ENCODE results near the gene AKAP17A.

Gene AKAP17A

DNA sequence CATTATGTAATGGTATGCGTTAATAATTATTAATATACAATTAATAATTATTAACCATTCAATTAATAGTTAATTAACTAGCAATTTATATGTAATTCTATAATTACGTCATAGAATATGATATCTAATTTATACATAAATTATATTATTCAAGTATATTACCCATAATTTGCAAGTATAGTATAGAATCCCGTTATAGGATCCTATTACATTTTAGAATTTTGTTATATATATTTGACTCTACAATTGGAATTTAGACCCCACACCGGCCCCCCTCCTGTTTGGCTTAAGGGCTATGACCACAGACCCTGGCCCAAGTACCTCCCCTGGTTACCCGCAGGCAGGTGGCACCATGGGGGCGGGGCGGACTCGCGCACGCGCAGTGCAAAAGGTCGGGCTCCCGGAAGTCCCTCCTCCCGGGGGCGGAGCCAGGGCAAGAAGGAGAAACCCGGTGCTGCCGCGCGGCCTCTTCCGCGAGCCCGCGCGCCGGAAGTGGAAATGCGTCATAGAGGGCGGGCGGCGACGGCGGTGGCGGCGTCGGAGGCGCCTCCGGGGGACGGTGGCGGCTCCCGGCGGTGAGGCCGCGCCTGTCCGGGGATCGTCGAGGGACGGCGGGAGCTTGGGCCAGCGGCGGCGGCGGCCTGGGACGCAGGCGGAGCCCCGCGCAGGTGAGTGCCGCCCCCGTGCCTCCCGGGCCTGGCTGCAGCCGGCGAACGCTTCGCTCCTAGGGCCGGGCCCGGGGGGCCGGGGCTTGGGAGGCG is at the start of gene AKAP17A:
TSS of gene AKAP17A (plus strand) at position 503 of the 761 bp plus-strand sequence. CDS start 1,859 bp downstream, outside the sequence.
- peak; percentile 42 for DNase-seq (ENCODE audit: low read depth, low spot score)
- H3K4me3 ChIP-seq (ENCODE audit: low read depth, low read length) = peak within 1 kb of the TSS; percentile 93
- ChIA-PET CTCF (no interaction called here), POLR2A (no interaction called here)
- TF ChIP-seq CTCF (IDR thresholded peaks at IDR 0.05; ENCODE audit: insufficient read depth, low read length, missing control alignments) = no peak

DNA sequence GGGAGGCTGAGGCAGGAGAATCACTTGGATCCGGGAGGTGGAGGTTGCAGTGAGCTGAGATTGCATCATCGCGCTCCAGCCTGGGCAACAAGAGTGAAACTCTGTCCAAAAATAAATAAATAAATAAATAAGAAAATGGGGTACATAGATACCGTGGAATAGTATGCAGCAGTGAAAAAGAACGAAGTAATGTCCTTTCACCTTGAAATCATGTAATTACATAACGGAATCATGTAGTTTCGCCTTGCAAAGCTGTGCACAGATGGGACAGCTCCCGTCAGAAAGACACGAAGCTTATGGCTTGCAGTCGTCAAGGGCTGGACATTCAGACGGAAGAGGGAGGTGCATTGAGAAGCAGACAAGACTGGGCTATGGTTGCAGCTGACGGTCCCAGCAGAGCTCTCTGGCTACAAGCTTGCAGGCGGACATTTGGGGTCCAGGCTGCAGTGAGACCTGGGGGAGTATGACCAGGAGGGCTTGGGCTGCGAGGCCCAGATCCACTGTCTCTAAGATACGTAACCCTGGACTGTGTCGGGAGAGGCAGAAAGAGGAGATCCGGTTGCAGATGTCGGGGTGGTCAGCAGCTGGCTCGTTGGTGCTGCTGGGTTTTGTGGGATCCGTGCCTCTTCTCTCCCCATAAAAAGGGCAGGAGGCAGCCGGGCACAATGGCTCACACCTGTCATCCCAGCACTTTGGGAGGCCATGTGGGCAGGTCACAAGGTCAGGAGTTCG is 48.2 kb upstream of the AKAP17A start:
- ChIA-PET CTCF (no interaction called here), POLR2A (no interaction called here)
- no peak overlapping the region for H3K4me3 ChIP-seq (ENCODE audit: low read depth, low read length)
- no peak for TF ChIP-seq CTCF (IDR thresholded peaks at IDR 0.05; ENCODE audit: insufficient read depth, low read length, missing control alignments)
- no peak for DNase-seq (ENCODE audit: low read depth, low spot score)

DNA sequence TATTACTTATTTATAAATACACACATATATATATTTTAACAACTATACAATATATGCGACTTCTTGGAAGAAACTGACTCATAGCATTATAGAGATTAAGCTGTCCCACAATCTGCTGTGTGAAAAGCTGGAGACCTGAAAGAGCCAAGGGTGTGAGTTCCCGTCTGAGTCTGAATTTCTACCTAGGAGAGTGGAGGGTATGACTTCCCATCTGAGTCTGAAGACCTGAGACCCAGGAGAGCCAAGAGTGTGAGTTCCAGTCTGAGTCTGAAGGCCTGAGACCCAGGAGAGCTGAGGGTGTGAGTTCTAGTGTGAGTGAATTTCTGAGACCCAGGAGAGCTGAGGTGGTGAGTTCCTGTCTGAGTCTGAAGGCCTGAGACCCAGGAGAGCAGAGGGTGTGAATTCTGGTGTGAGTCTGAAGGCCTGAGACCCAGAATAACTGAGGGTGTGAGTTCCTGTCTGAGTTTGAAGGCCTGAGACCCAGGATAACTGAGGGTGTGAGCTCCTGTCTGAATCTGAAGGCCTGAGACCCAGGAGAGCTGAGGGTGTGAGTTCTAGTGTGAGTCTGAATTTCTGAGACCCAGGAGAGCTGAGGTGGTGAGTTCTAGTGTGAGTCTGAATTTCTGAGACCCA is 45.5 kb upstream of the AKAP17A start:
- POLR2A ChIA-PET = no interaction called here
- no peak overlapping the region for H3K4me3 ChIP-seq (ENCODE audit: low read depth, low read length)
- TF ChIP-seq CTCF (IDR thresholded peaks at IDR 0.05; ENCODE audit: insufficient read depth, low read length, missing control alignments) = no peak
- CTCF ChIA-PET = no interaction called here
- no peak for DNase-seq (ENCODE audit: low read depth, low spot score)

DNA sequence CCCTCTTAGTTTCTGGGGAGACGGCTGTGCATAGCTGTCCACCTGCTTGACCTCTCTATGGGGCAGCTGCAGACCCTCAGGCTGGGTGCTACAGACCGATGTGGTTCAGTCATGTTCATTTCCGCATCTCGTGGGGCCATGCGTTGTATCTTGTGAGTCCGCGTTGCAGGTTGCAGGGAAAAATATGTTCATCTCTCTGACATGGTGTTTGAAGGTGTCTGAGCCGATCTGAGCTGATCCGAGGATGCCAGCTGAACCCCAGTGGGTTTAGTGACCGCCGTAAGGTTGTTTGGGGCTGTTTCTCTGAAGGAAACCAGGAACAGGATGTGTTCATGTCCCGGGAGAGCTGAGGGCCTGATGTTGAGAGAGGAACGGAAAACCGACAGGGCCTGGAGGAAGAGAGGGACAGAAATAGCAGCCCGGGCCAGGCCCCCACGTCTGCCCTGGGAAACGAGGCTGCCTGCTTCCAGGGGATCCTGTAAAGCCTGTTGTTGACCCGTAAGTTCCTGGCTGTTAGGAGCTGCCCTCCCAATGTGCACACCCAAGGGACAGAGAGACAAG is 44.6 kb upstream of the AKAP17A start:
- H3K4me3 ChIP-seq (ENCODE audit: low read depth, low read length) = no peak overlapping the region
- no peak for DNase-seq (ENCODE audit: low read depth, low spot score)
- CTCF ChIA-PET = no interaction called here
- POLR2A ChIA-PET = no interaction called here
- no peak for TF ChIP-seq CTCF (IDR thresholded peaks at IDR 0.05; ENCODE audit: insufficient read depth, low read length, missing control alignments)

DNA sequence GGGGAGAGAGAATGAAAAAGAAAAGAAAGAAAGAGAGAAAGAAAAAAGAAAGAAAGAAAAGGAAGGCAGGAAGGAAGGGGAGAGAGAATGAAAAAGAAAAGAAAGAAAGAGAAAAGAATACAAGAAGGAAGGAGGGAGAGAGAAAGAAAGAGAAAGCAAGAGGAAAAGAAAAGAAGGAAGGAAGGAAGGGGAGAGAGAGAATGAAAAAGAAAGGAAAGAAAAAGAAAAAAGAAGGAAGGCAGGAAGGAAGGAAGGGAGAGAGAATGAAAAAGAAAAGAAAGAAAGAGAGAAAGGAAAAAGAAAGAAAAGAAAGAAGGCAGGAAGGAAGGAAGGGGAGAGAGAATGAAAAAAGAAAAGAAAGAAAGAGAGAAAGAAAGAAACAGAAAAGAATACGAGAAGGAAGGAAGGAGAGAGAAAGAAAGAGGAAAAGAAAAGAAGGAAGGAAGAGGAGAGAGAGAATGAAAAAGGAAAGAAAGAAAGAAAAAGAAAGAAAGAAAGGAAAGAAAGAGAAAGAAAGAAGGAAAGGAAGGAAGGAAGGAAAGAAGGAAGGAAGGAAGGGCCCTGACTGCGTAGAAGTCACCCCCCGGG is 39.4 kb upstream of the AKAP17A start:
- no peak overlapping the region for H3K4me3 ChIP-seq (ENCODE audit: low read depth, low read length)
- no peak for TF ChIP-seq CTCF (IDR thresholded peaks at IDR 0.05; ENCODE audit: insufficient read depth, low read length, missing control alignments)
- CTCF ChIA-PET = no interaction called here
- no peak for DNase-seq (ENCODE audit: low read depth, low spot score)
- POLR2A ChIA-PET = no interaction called here

All from AG04449 (cell line).